ENCODE measurements around the gene GALNT17. TPM values are rescaled to one million over a fixed set of nuclear protein-coding genes. Genes with fewer than 3 reads are reported as not detected.
"Not testable (repeated sequence)": the region's sequence is repeated elsewhere in the genome, so short reads cannot be mapped to it uniquely, and the experiment has no call there.

The GALNT17 gene
- total RNA-seq, 2 experiments from 2014 or later: not detected

GRCh38 chr7:71208881-71209280 lies 76.9 kb downstream of the GALNT17 start:
- no peak overlapping the region for H3K4me3 Mint-ChIP-seq
- no peaks in the 10 kb centered on the region for H3K27me3 Mint-ChIP-seq
- H3K36me3 Mint-ChIP-seq (ENCODE audit: low read depth): no peaks in the 10 kb centered on the region
- DNase-seq: no peak
- no peaks in the 10 kb centered on the region for H3K4me1 ChIP-seq (ENCODE audit: insufficient read depth, low read length)
- no peak for TF ChIP-seq CTCF (IDR thresholded peaks at IDR 0.05)
- no peak overlapping the region for H3K4me3 ChIP-seq (ENCODE audit: low read length)
- ATAC-seq (ENCODE audit: poor library complexity): no peak
- no peaks in the 10 kb centered on the region for H3K36me3 ChIP-seq (ENCODE audit: insufficient read depth, low read length)
- peaks cover 10% of the 10 kb centered on the region for H3K9me3 Mint-ChIP-seq
- intact Hi-C loops (cut with DNase I, micrococcal nuclease): no loop called here
- H3K27ac Mint-ChIP-seq: no peak overlapping the region
- H3K4me1 Mint-ChIP-seq (ENCODE audit: low read depth): no peaks in the 10 kb centered on the region
- H3K27ac ChIP-seq (ENCODE audit: low read depth in 1 of 2, low read length in 2 of 2): no peak overlapping the region
- POLR2A ChIA-PET: no interaction called here
- CTCF ChIA-PET: no interaction called here
- peaks cover 0 to 22% of the 10 kb centered on the region in 2 experiments for H3K9me3 ChIP-seq (ENCODE audit: control insufficient read depth in 1 of 2, insufficient read depth in 1 of 2, low read length in 2 of 2)
- H3K27me3 ChIP-seq (ENCODE audit: control insufficient read depth in 1 of 2, insufficient read depth in 2 of 2, low read length in 2 of 2): no peaks in the 10 kb centered on the region

DNA sequence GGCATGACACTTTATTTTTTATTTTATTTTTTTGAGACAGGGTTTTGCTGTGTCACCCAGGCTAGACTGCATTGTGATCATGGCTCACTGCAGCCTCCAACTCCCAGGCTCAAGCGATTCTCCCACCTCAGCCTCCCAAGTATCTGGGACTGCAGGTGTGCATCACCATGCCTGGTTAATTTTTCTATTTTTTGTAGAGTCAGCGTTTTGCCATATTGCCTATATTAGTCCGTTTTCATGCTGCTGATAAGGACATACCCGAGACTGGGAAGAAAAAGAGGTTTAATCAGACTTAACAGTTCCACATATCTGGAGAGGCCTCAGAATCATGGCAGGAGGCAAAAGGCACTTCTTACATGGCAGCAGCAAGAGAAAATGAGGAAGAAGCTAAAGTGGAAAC lies 77.5 kb downstream of the GALNT17 start:
- H3K36me3 ChIP-seq (ENCODE audit: insufficient read depth, low read length); H3K27ac ChIP-seq (ENCODE audit: low read depth in 1 of 2, low read length in 2 of 2); DNase-seq; ATAC-seq (ENCODE audit: poor library complexity); H3K27me3 ChIP-seq (ENCODE audit: control insufficient read depth in 1 of 2, insufficient read depth in 2 of 2, low read length in 2 of 2); H3K4me1 ChIP-seq (ENCODE audit: insufficient read depth, low read length); H3K27ac Mint-ChIP-seq; CTCF ChIA-PET; POLR2A ChIA-PET; intact Hi-C loops (cut with DNase I, micrococcal nuclease); H3K4me3 Mint-ChIP-seq; H3K27me3 Mint-ChIP-seq; H3K4me3 ChIP-seq (ENCODE audit: low read length); H3K4me1 Mint-ChIP-seq (ENCODE audit: low read depth); H3K36me3 Mint-ChIP-seq (ENCODE audit: low read depth); H3K9me3 Mint-ChIP-seq: not testable (repeated sequence)
- peaks cover 0 to 22% of the 10 kb centered on the region in 2 experiments for H3K9me3 ChIP-seq (ENCODE audit: control insufficient read depth in 1 of 2, insufficient read depth in 1 of 2, low read length in 2 of 2)

GRCh38 chr7:71210220-71210619 lies 78.3 kb downstream of the GALNT17 start:
- intact Hi-C loops (cut with DNase I, micrococcal nuclease): no loop called here
- no peaks in the 10 kb centered on the region for H3K36me3 ChIP-seq (ENCODE audit: insufficient read depth, low read length)

DNA sequence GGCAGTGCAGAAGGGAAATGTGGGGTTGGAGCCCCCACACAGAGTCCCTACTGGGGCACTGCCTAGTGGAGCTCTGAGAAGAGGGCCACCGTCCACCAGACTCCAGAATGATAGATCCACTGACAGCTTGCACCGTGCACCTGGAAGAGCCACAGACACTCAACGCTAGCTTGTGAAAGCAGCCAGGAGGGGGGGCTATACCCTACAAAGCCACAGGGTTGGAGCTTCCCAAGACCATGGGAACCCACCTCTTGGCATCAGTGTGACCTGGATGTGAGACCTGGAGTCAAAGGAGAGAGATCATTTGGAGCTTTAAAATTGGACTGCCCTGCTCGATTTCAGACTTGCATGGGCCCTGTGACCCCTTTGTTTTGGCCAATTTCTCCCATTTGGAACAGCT lies 80.5 kb downstream of the GALNT17 start:
- H3K9me3 Mint-ChIP-seq: peaks cover 11% of the 10 kb centered on the region
- ATAC-seq (ENCODE audit: poor library complexity); CTCF ChIA-PET; H3K4me3 ChIP-seq (ENCODE audit: low read length); H3K4me1 Mint-ChIP-seq (ENCODE audit: low read depth); H3K9me3 ChIP-seq (ENCODE audit: control insufficient read depth in 1 of 2, insufficient read depth in 1 of 2, low read length in 2 of 2); DNase-seq; H3K36me3 Mint-ChIP-seq (ENCODE audit: low read depth); H3K36me3 ChIP-seq (ENCODE audit: insufficient read depth, low read length); H3K4me1 ChIP-seq (ENCODE audit: insufficient read depth, low read length); H3K27ac ChIP-seq (ENCODE audit: low read depth in 1 of 2, low read length in 2 of 2); intact Hi-C loops (cut with DNase I, micrococcal nuclease); H3K4me3 Mint-ChIP-seq; H3K27ac Mint-ChIP-seq; H3K27me3 ChIP-seq (ENCODE audit: control insufficient read depth in 1 of 2, insufficient read depth in 2 of 2, low read length in 2 of 2); H3K27me3 Mint-ChIP-seq; POLR2A ChIA-PET: not testable (repeated sequence)

More at GRCh38 chr7:71210220-71210619, 78.3 kb downstream of the GALNT17 start:
- Mint-ChIP-seq H3K4me1 (ENCODE audit: low read depth) (no peaks in the 10 kb centered on the region), H3K27ac (no peak overlapping the region), H3K4me3 (no peak overlapping the region), H3K27me3 (no peaks in the 10 kb centered on the region), H3K9me3 (peaks cover 7% of the 10 kb centered on the region), H3K36me3 (ENCODE audit: low read depth) (no peaks in the 10 kb centered on the region)
- H3K4me1 ChIP-seq (ENCODE audit: insufficient read depth, low read length): no peaks in the 10 kb centered on the region
- DNase-seq (no peak), ATAC-seq (ENCODE audit: poor library complexity) (no peak)
- no peak overlapping the region for H3K4me3 ChIP-seq (ENCODE audit: low read length)
- ChIA-PET POLR2A (no interaction called here), CTCF (no interaction called here)
- H3K27me3 ChIP-seq (ENCODE audit: control insufficient read depth in 1 of 2, insufficient read depth in 2 of 2, low read length in 2 of 2): no peaks in the 10 kb centered on the region
- TF ChIP-seq CTCF (IDR thresholded peaks at IDR 0.05): no peak
- H3K27ac ChIP-seq (ENCODE audit: low read depth in 1 of 2, low read length in 2 of 2): no peak overlapping the region
- peaks cover 0 to 19% of the 10 kb centered on the region in 2 experiments for H3K9me3 ChIP-seq (ENCODE audit: control insufficient read depth in 1 of 2, insufficient read depth in 1 of 2, low read length in 2 of 2)
